GM20000 (cell line): ENCODE data around the gene ENOX1.

Experiments used
- DNase-seq: peaks from one replicate; pipeline ENCODE4 v3.0.0; 2012; ENCODE audit warnings: low spot score
- CTCF ChIP-seq: IDR thresholded peaks from 2 replicates; pipeline ENCODE4 v1.5.1; 2012; ENCODE audit warnings: mild to moderate bottlenecking, control low read depth; ENCODE audit errors: extremely low read depth, missing control alignments

The ENOX1 gene

GRCh38 chr13:43483930-43484329 is 302.8 kb downstream of the ENOX1 start:
- TF ChIP-seq CTCF: no peak

GRCh38 chr13:43482641-43483040 is 304.1 kb downstream of the ENOX1 start:
- no peak for TF ChIP-seq CTCF
- no peak for DNase-seq

More at GRCh38 chr13:43483930-43484329, 302.8 kb downstream of the ENOX1 start:
- no peak for DNase-seq

GRCh38 chr13:43482026-43482425 is 304.7 kb downstream of the ENOX1 start:
- DNase-seq: no peak
- no peak for TF ChIP-seq CTCF

- DNase-seq: no peak
Observed at GRCh38 chr13:43478902-43479301, 307.9 kb downstream of the ENOX1 start.

GRCh38 chr13:43478211-43478610 is 308.6 kb downstream of the ENOX1 start:
- no peak for TF ChIP-seq CTCF
- DNase-seq: no peak

More at GRCh38 chr13:43478902-43479301, 307.9 kb downstream of the ENOX1 start:
- TF ChIP-seq CTCF: no peak

- no peak for DNase-seq
- TF ChIP-seq CTCF: no peak
Observed at GRCh38 chr13:43475140-43475539, 311.6 kb downstream of the ENOX1 start.

GRCh38 chr13:43473437-43473836 is 313.3 kb downstream of the ENOX1 start:
- no peak for DNase-seq
- no peak for TF ChIP-seq CTCF
